ENCODE results near the gene ZNF624.

- TF ChIP-seq CTCF (IDR thresholded peaks at IDR 0.05) (no peak), POLR2A (IDR thresholded peaks at IDR 0.05) (no peak)
Measured at GRCh38 chr17:16573466-16573865, 80.2 kb downstream of the ZNF624 start.
